Stimulated activated CD8-positive, alpha-beta memory T cell treated with anti-CD3 and anti-CD28 coated beads, Interleukin-12 subunit alpha, Interleukin-12 subunit beta, amount 100 ng/mL, for 24 hours (primary cell): ENCODE measurements around the gene ERMAP.
"Not testable (repeated sequence)": the region's sequence is repeated elsewhere in the genome, so short reads cannot be mapped to it uniquely, and the experiment has no call there.

Experiments
- DNase-seq: peaks from one replicate; pipeline ENCODE4 v3.0.0-alpha.2; 2020; ENCODE audit errors: extremely low read depth

ERMAP gene

DNA sequence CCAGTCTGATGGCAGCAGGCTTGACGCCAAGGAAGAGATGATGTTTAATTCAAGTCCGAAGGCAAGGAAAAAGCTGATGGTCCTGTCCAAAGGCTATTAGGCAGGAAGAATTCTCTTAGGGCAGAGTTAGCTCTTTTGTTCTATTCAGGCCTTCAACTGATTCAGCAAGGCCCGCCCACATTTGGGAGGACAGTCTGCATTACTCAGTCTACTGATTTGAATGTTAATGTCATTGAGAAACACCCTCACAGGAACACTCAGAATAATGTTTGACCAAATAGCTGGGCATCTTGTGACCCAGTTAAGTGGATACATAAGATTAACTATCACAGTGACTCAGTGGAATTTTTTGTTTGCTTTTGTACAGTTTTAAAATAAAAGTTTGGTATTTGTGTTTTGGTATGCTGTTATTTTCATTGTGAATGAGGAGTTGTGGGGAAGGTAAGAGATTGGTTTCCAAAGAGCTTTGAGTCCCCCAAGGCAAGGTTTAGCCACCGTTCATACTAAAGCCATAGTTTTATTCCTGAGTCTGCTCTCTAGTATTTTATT, 27.7 kb downstream of the ERMAP start:
- DNase-seq: no peak

DNA sequence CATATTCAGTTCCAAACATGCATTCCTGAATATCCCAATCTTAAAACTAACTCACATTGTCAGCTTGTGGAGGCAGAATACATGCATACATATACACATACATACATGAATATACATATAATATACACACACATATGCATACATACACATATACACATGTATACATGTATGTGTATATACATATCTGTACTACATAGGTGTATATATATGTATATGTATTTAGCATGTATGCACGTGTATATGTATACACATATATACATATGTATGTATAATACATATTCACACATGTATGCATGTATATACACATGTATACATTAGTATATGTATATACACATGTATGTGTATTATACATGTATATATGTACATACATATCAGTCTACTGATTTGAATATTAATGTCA, 28.3 kb downstream of the ERMAP start:
- no peak for DNase-seq

DNA sequence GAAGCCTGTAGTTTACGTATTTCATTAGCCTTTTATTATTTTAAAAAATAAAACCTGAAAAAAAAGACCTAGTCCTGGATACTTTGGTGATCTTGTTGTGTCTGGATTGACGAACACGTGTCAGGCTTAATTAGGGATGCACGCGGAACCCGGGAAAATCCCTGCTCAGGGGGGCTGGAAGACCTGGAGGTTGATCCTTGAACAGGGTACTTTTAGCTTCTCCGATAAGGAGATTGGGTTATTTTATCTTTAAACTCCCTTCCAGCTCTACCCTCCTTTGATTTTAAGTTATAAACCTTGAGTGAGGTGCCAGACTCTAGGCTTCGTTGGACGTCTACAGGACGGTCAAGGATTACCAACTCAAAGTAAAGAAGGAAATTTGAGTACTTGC, 28.9 kb downstream of the ERMAP start:
- DNase-seq: no peak

DNA sequence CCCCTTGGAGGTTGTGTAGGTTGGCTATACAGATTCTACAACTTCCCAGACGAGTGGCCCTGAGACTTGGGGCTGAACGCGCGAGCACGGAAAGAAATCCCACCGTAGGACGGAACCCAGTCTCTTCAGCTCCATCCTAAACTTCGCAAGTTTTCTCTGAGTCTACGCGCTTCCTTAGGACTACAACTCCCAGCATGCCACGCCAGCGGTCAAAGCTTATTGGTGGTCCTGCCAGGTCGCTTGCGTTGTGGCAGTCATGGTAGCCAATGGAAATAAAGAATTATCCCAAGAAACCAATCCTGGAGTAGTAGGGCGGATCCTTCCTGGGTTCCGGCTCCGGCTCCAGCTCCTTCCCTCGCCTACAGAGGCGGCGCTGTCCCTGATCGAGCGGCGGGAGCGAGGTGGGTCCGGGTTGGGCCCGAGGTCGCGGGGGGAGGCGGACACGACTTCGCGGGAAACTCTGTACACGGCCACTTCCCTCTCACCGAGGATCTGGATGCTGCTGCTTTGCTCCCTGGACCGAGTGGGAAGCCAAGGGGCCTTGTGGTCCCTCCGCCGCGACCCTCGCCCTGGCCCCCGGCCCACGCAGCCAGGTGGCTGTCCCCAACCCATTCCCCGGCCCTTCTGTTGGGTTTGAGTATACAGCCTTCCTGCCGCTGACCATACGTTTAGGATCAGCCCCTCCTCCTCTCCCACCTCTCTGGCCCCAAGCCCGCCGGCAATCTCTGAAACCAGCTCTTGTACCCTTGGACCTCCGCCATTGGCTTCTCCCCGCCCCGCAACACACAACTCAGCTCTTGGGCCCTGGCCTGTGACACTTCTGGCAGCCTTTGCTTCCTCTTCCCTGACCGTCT, 29.6 kb downstream of the ERMAP start, which contains the start of gene ZNF691:
TSS of gene ZNF691 (plus strand) at position 357 of the 854 bp plus-strand sequence. CDS start 3,046 bp downstream, outside the sequence.
- peak; percentile 63 for DNase-seq

DNA sequence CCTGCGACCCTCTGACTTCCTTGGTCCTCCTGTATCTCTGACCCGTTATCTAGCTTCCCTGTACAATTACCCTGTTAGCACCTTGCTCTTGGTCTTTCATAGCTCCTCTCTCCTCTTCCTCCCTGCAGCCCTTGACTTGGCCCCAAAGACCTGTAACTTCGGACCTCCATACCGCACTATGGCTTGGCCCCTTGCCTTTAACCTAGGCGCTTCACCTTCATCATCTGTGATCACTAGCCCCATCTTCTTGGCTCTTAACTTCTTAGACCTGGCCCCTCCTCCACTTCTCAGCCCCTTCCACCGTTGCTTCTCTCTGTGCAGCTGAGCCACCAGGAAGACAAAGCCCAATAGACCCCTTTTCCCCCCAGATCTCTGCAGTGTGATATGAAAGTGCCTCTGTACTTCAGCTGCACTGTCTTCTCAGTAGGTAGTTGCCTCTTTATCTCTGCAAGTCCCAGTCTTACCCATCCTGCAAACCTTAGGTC, 30.2 kb downstream of the ERMAP start:
- no peak for DNase-seq

DNA sequence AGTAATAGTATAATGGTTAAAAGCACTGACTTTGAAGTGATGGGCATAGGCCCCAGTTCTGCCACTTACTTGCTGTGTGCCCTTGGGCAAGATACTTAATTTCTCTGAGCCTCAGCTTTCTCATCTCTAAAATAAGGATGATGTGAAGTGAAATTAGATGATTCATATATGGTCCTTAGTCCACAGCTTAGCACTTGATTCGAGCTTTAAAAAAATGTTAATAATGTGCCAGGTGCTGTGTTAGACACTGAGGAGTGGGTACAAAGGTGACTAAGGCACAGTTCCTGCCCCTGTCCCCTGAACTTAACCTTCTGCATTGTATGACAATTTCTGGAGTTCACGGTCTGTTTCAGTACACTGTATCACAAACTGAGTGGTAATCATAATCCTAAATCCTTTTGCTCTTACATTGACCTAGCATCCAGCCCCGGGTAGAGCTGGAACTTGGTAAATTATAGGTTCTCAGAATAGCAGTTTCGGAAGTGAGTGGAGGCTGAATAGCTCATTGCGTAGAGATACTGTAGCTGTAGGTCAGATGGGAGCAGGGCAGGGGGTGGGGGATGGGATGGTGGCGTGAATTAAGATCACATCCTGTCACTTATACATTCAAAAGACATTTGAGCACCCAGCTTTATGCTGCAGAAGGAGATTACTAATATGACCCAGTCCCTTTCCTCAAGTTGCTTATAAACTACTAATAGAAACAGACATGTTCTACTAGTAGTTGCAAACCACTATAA, 31.0 kb downstream of the ERMAP start:
- DNase-seq: no peak

DNA sequence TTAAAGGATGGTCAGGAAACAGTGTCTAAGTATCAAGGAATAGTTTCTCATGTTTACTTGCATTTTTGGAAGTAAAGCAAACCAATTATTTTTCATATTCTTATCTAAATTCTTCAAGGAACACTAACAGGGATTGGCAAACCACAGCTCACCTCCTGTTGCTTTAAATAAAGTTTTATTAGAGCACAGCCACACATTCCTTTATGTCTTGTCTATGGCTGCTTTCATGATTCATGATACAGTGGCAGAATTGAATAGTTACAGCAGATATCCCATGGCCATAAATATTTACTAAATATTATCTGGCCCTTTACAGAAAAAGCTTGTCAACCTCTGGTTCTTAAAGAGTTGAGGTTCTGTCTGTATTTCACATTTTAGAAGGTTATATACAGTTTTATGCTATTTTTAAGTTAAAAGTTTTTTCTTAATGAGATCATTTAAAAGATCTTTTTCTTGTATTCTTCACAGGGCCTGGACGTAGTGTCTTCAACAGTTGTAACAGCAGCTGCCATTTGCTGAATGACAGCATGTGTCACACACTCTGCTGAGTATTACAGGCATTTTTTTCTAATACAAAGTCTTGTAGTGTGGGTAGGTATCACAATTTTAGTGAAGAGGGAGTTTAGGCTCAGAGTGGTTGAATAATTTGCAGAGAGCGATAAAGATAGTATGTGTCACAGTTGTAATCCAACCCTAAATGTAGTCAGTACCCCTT, 32.1 kb downstream of the ERMAP start:
- DNase-seq: no peak

DNA sequence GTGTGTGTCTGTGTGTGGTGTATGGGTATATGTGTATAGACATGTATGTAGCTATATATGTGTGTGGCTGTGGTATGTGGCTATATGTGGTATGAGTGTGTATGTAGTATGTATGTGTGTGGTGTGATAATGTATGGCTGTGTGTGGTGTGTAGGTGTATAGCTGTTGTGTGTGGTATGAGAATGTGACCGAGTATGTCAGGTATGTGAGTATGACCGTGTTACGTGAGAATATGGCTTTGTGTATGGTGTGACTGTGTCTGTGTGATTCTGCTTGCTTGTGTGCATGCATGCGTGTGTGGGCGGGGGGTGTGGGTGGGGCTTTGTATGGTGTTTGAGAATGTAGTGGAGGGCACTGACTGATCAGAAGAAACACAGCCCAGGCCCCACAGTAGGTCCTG, 33.0 kb downstream of the ERMAP start:
- DNase-seq: no peak

DNA sequence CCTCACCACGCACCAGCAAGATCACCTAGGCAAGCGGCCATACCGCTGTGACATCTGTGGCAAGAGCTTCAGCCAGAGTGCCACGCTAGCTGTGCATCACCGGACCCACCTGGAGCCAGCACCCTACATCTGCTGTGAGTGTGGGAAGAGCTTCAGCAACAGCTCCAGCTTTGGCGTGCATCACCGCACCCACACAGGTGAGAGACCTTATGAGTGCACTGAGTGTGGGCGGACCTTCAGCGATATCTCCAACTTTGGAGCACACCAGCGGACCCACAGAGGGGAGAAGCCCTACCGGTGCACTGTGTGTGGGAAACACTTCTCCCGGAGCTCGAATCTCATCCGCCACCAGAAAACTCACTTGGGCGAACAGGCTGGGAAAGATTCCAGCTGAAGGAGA, 34.5 kb downstream of the ERMAP start:
- no peak for DNase-seq

DNA sequence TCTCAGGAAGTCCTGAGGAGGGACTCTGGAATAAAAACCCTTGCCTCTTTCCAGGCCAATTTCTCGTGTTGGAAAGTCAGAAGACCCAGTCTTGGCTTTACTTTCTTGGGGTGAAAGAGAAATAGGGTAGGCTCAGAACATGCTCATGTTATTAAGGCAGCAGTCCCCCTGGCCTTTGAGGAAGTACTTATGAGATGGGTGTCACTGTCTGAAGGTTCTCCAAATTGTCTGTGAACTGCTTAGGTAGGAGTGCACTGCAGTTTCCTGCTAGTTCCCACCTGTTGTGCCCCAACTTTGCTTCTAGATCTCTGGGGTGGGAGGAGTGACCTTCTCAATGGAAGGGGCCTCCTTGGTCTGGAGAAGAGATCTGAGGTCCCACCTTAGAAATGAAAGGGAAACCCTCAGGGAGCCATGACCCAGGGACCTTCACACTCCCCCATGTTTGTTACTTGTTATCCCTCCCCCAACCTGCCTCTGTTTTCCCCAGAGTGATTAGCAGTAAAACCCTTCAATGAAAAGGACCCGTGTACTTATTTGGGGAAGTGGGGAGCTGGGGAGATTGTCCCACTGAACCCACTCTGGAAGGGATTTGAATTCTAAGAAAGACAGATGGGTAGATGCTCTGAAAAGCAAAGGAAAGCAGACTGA, 35.2 kb downstream of the ERMAP start:
- no peak for DNase-seq

DNA sequence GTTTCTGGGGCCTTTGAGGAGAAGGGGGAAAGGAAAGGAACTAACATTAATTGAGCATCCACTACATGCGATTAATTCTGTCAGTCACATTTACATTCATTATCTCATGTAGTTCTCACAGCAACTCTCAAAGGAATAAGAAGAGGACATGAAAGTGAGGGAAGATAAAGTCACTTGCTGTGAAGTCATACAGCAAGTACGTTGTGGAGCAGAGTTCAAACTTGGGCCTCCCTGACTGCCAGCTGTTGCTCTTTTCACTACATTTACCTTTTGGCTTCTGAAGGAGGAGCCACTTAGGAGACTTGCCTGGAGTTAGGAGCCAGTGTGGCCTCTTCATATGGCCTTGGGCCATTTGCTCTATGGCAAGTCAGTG, 35.7 kb downstream of the ERMAP start:
- no peak for DNase-seq

DNA sequence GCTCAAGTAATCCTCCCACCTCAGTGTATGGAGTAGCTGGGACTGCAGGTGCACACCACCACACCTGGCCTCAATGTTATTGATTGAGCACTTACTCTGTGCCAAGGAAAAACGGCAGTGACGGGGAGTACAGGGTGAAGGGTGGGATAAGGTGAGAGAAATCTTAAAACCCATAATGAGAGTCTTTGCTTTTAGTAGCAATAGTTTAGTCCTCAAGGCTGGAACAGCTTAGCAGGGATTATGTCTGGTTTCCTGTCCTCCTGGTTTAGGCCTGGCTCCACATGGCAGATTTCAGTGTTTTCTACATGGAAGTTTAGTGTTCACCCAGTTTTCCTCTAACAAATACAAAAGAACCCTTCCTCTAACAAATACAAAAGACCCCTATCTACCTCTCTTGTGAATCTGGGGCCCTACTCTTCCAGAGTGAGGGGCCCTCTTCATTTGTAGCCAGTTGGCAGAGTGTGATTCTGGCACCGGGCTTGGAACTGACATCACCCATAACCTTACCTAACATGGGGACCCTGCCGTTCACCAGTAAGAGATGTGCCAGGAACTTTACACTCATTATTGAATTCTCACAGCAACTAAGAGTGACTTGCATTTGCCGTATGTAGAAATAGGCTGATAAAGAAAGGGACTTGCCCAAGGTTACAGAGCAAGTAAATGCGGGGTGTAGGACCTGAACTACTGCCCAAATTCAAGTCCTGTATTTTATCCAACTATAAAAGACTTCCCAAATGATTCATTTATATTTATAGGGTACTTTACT, 36.4 kb downstream of the ERMAP start:
- DNase-seq: no peak

DNA sequence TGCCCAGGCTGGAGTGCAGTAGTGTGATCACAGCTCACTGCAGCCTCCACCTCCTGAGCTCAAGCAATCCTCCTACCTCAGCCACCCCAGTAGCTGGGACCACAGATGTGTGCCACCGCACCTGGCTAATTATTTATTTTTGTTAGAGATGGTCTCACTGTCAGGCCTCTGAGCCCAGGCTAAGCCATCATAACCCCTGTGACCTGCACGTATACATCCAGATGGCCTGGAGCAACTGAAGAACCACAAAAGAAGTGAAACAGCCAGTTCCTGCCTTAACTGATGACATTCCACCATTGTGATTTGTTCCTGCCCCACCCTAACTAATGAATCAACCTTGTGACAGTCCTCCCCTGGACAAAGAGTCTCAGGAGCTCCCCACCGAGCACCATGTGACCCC, 39.6 kb downstream of the ERMAP start:
- not testable (repeated sequence) for DNase-seq

DNA sequence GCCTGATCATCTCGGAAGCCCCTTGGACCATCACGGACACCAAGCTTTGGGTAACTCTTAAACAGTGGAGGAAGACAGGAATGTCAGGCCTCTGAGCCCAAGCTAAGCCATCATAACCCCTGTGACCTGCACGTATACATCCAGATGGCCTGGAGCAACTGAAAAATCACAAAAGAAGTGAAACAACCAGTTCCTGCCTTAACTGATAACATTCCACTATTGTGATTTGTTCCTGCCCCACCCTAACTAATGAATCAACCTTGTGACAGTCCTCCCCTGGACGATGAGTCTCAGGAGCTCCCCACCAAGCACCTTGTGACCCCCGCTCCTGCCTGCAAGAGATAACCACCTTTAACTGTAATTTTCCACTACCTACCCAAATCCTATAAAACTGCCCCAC, 42.4 kb downstream of the ERMAP start:
- not testable (repeated sequence) for DNase-seq

DNA sequence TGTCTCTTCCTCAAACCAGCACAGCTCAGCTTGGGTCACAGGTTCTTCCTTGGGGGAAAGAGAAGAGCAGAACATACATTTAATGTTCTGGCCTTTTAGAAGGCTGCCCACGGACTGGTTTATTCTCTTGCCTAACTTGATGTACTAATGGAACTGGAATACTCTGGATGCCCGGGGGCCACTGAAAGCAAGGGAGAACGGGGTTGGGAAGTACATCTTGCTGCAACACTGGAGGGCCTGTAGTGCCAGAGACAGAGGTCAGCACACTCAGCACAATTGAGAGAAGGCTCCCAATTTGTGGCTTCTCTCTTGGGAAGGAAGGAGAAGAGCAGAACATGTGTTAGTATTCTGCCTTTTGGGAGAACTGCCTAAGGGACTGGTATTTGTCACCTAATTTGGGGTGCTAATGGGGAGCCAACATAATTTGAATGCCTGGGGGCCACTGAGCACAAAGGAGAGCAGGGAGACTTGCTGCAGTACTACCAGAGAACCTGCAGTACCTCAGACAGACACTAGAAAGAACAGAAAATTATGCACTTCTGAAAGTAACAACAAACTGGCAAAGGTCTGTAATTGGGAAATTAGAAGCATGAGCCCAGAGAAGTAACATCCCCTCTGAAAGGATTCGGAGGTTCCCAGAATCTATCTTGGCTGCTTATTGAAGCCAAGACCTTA, 43.6 kb downstream of the ERMAP start:
- DNase-seq: no peak

DNA sequence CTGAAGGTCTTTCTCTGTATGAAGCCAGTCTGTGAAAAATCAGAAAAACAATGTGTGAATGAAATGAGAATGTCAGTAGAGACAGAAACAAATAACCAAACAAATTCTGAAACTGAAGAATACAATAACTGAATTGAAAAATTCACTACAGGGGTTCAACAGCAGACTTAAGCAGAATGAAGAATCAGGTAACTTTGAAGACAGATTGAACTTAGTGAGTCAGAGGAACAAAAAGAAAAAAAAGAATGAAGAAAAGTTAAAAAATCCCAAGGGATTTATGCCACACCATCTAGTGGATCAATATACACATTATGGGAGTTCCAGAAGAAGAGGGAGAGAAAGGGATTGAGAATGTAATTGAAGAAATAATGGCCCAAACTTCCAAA, 44.1 kb downstream of the ERMAP start:
- DNase-seq: no peak

DNA sequence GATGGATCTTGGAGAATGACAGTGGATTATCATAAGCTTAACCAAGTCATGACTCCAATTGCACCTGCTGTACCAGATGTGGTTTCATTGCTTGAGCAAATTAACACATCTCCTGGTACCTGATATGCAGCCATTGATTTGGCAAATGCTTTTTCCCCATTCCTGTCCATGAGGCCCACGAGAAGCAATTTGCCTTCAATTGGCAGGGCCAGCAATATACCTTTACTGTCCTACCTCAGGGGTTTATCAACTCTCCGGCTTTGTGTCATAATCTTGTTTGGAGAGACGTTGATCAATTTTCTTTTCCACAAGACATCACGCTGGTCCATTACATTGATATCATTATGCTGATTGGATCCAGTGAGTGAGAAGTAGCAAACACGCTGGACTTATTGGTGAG, 49.6 kb downstream of the ERMAP start:
- no peak for DNase-seq

DNA sequence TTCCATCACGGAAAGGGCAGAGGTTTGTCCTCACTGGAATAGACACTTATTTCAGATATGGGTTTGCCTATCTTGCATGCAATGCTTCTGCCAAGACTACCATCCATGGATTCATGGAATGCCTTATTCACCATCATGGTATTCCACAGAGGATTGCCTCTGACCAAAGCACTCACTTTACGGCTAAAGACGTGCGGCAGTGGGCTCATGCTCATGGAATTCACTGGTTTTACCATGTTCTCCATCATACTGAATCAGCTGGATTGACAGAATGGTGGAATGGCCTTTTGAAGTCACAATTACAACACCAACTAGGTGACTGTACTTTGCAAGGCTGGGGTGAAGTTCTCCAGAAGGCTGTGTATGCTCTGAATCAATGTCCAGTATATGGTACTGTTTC, 51.5 kb downstream of the ERMAP start:
- DNase-seq: not testable (repeated sequence)

DNA sequence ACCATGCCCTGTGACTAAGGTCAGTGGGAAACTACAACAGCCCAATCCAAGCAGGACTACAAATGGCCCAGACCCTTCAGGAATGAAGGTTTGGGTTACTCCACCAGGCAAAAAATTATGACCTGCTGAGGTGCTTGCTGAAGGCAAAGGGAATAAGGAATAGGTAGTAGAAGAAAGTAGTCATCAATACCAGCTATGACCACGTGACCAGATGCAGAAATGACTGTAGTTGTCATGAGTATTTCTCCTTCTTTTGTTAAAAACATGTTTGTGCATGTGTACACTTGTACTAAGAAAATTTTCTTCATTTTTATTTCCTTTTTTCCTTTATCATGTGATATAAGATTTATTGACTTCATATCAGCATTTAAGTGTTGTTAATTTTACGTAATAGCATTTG, 52.3 kb downstream of the ERMAP start:
- DNase-seq: not testable (repeated sequence)

DNA sequence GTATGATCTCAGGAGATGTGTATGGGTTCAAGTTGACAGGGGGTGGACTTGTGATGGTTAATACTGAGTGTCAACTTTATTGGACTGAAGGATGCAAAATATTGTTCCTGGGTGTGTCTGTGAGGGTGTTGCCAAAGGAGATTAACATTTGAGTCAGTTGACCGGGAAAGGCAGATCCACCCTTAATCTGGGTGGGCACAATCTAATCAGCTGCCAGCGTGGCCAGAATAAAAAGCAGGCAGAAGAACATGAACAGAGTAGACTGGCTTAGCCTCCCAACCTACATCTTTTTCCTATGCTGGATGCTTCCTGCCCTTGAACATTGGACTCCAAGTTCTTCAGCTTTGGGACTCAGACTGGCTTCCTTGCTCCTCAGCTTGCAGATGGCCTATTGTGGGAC, 52.8 kb downstream of the ERMAP start:
- DNase-seq: not testable (repeated sequence)
